H9 (cell line): ENCODE results near the gene OR52I2. TPM values are rescaled to one million over a fixed set of nuclear protein-coding genes. Genes with fewer than 3 reads are reported as not detected.

Source experiments
- DNase-seq: peaks from one replicate; pipeline ENCODE4 v3.0.0-alpha.2; 2017
- H2AFZ ChIP-seq: one replicate; pipeline ENCODE4 v1.6.1; 2013; ENCODE audit warnings: mild to moderate bottlenecking, low read length, control low read depth, moderate library complexity
- H2AK5ac ChIP-seq: 2 replicates; pipeline ENCODE4 v1.6.1; 2013; ENCODE audit warnings: low read length, control low read depth, mixed read lengths; ENCODE audit not compliant: insufficient read length
- H2BK120ac ChIP-seq: one replicate; pipeline ENCODE4 v1.6.1; 2013; ENCODE audit warnings: low read depth, mild to moderate bottlenecking, low read length, control low read depth, inconsistent platforms; ENCODE audit not compliant: poor library complexity, severe bottlenecking
- H2BK12ac ChIP-seq: 2 replicates; pipeline ENCODE4 v1.6.1; 2013; ENCODE audit warnings: low read length, control low read depth, mixed read lengths, low read depth; ENCODE audit not compliant: insufficient read length
- H2BK15ac ChIP-seq: 2 replicates; pipeline ENCODE4 v1.6.1; 2013; ENCODE audit warnings: low read depth, low read length, control low read depth
- H2BK20ac ChIP-seq: one replicate; pipeline ENCODE4 v1.6.1; 2013; ENCODE audit warnings: low read depth, mild to moderate bottlenecking, low read length, control low read depth, inconsistent platforms; ENCODE audit not compliant: poor library complexity, severe bottlenecking
- H2BK5ac ChIP-seq: 2 replicates; pipeline ENCODE4 v1.6.1; 2013; ENCODE audit warnings: low read length, control low read depth, mixed read lengths; ENCODE audit not compliant: insufficient read length
- H3K14ac ChIP-seq: 2 replicates; pipeline ENCODE4 v1.6.1; 2013; ENCODE audit warnings: low read length, control low read depth; ENCODE audit not compliant: insufficient read depth
- H3K18ac ChIP-seq: 2 replicates; pipeline ENCODE4 v1.6.1; 2013; ENCODE audit warnings: low read depth, mild to moderate bottlenecking, mixed read lengths, low read length, control low read depth; ENCODE audit not compliant: insufficient read length
- H3K23ac ChIP-seq: 2 replicates; pipeline ENCODE4 v1.6.1; 2013; ENCODE audit warnings: low read length, control low read depth, mixed read lengths, low read depth; ENCODE audit not compliant: insufficient read length
- H3K23me2 ChIP-seq: 2 replicates; pipeline ENCODE4 v1.6.1; 2013; ENCODE audit warnings: low read depth, mild to moderate bottlenecking, mixed read lengths, low read length, control low read depth; ENCODE audit not compliant: insufficient read length, poor library complexity, severe bottlenecking
- H3K27ac ChIP-seq: 2 replicates; pipeline ENCODE4 v1.5.1; 2013; ENCODE audit warnings: low read length, control low read depth, mixed read lengths, low read depth; ENCODE audit not compliant: insufficient read length
- H3K27me3 ChIP-seq: 2 replicates; pipeline ENCODE4 v1.6.1; 2013; ENCODE audit warnings: low read length, control low read depth, inconsistent platforms; ENCODE audit not compliant: insufficient read depth
- H3K4ac ChIP-seq: 2 replicates; pipeline ENCODE4 v1.6.1; 2013; ENCODE audit warnings: low read depth, mild to moderate bottlenecking, control low read depth, inconsistent platforms, low read length, moderate library complexity
- H3K4me1 ChIP-seq: 2 replicates; pipeline ENCODE4 v1.6.1; 2013; ENCODE audit warnings: low read length, control low read depth, inconsistent platforms; ENCODE audit not compliant: insufficient read depth
- H3K4me2 ChIP-seq: 2 replicates; pipeline ENCODE4 v1.6.1; 2013; ENCODE audit warnings: low read length, control low read depth, mixed read lengths; ENCODE audit not compliant: insufficient read length, insufficient read depth
- H3K56ac ChIP-seq: 2 replicates; pipeline ENCODE4 v1.6.1; 2013; ENCODE audit warnings: low read depth, mild to moderate bottlenecking, mixed read lengths, low read length, control low read depth; ENCODE audit not compliant: insufficient read length
- H3K79me1 ChIP-seq: 2 replicates; pipeline ENCODE4 v1.6.1; 2013; ENCODE audit warnings: low read depth, mild to moderate bottlenecking, moderate library complexity, low read length, control low read depth, inconsistent platforms; ENCODE audit not compliant: insufficient read depth, poor library complexity, severe bottlenecking
- H3K79me2 ChIP-seq: 2 replicates; pipeline ENCODE4 v1.6.1; 2013; ENCODE audit warnings: low read length, control low read depth, inconsistent platforms; ENCODE audit not compliant: insufficient read depth
- H3K9ac ChIP-seq: 2 replicates; pipeline ENCODE4 v1.6.1; 2013; ENCODE audit warnings: low read length, control low read depth, mixed read lengths; ENCODE audit not compliant: insufficient read length; ENCODE audit errors: extremely low read depth
- H3K9me3 ChIP-seq: one replicate; pipeline ENCODE4 v1.6.1; 2013; ENCODE audit warnings: low read depth, low read length, inconsistent platforms; ENCODE audit not compliant: control insufficient read depth
- H3T11ph ChIP-seq: one replicate; pipeline ENCODE4 v1.6.1; 2013; ENCODE audit warnings: mild to moderate bottlenecking, low read length, control low read depth, inconsistent platforms
- H4K20me1 ChIP-seq: one replicate; pipeline ENCODE4 v1.6.1; 2013; ENCODE audit not compliant: control insufficient read depth, insufficient read length, insufficient read depth
- H4K5ac ChIP-seq: 2 replicates; pipeline ENCODE4 v1.6.1; 2013; ENCODE audit warnings: low read depth, mild to moderate bottlenecking, mixed read lengths, low read length, control low read depth; ENCODE audit not compliant: insufficient read length
- H4K8ac ChIP-seq: replicated peaks from 2 replicates; pipeline ENCODE4 v1.6.1; 2013; ENCODE audit warnings: low read length, control low read depth, mixed read lengths, low read depth; ENCODE audit not compliant: insufficient read length
- H4K91ac ChIP-seq: 2 replicates; pipeline ENCODE4 v1.6.1; 2013; ENCODE audit warnings: low read depth, mild to moderate bottlenecking, moderate library complexity, mixed read lengths, low read length, control low read depth; ENCODE audit not compliant: insufficient read length
- H3K27ac Mint-ChIP-seq, 3 experiments: 2 replicates in 2 of 3; 3 replicates in 1 of 3; pipeline ENCODE4 v1.8.0; 2020 to 2021; ENCODE audit warnings: mixed read lengths in 3 of 3, mild to moderate bottlenecking in 1 of 3, moderate library complexity in 1 of 3
- H3K27me3 Mint-ChIP-seq: 2 replicates; pipeline ENCODE4 v1.8.0; 2021; ENCODE audit warnings: low read depth, mild to moderate bottlenecking, moderate library complexity, mixed read lengths
- H3K36me3 Mint-ChIP-seq, 3 experiments: 2 replicates in 2 of 3; 3 replicates in 1 of 3; pipeline ENCODE4 v1.8.0; 2020 to 2021; ENCODE audit warnings: low read depth in 3 of 3, mixed read lengths in 3 of 3; ENCODE audit not compliant: insufficient read depth in 1 of 3
- H3K4me1 Mint-ChIP-seq, 2 experiments: 2 replicates each; pipeline ENCODE4 v1.8.0; 2020; ENCODE audit warnings: mixed read lengths in 2 of 2
- H3K4me3 Mint-ChIP-seq, 2 experiments: 2 replicates in 1 of 2; 3 replicates in 1 of 2; pipeline ENCODE4 v1.8.0; 2020 to 2021; ENCODE audit warnings: mild to moderate bottlenecking in 2 of 2, mixed read lengths in 2 of 2, moderate library complexity in 1 of 2
- H3K9me3 Mint-ChIP-seq, 2 experiments: 2 replicates in 1 of 2; 3 replicates in 1 of 2; pipeline ENCODE4 v1.8.0; 2020; ENCODE audit warnings: mild to moderate bottlenecking in 2 of 2, mixed read lengths in 2 of 2, moderate library complexity in 1 of 2
- WGBS: extraction: QIAGEN DNeasy Blood & Tissue Kit; methylation state at CpG from one replicate; pipeline ENCODE4 v1.1.7; 2013; ENCODE audit warnings: missing lambda C conversion rate, low lambda C conversion rate, mixed read lengths; ENCODE audit not compliant: insufficient read length; ENCODE audit errors: extremely low coverage; 5-methylcytosine and 5-hydroxymethylcytosine counted together
- total RNA-seq: library from RNA; stranded (reverse); gene quantifications from 2 replicates; pipeline ENCODE4 v1.2.1, GENCODE V29; 2021
- TF ChIP-seq, protein P1 (sequence below): fragments of 200-600 bp; sonication (generic); conservative IDR thresholded peaks from 3 replicates; pipeline ENCODE4 v1.8.0; 2021; ENCODE audit warnings: antibody characterized with exemption, mild to moderate bottlenecking

OR52I2 gene
- total RNA-seq, 1 experiment from 2014 or later = not detected

DNA sequence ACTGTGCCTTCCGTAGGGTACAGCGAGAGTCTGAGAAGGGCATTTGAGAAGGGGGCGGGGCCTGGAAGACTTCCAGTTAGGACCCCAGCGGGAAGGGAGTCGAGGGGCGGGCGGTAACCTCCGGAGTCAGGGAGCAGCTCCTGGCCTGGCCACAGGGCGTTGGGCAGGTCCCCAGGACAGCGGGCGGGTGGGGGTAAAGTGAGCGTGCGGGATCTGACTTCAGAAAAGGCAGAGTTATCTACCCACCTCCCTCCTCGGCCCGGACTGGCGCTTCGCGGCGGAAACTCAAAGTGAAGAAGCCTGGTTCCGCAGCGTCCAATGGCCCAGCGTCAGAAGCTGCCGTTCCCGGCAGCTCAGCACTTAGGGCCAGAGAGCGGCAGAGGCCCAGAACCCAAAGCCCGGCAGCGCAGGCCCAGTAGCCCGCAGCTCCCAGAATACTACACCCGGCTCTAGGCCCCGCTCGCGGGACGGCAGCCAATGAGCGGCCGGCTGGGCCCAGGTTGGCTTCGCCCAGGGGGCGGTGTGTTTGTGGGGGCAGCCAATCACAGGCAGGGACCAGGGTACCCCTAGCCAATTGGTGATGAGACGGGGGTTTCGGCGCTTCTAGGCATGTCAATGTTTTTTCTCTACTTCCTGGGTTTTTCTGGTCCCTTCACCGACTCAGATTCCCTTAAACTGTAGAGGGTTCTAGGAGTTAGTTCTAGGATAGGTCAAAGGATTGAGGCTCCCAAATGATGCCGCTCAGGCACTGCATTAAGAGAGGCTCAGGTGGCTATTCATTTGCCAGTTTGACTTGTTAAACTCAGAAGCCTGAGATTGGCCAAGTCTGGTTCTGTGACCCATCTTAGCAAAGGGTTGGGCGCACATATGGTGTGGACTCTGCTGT lies 26.5 kb downstream of the OR52I2 start, which contains the start of gene TRIM68:
Gene TRIM68 (minus strand): TSS at position 451 of the 886 bp plus-strand sequence. CDS start 2,727 bp downstream, outside the sequence.
- Histone ChIP-seq H2BK12ac (no peak within 1 kb of the TSS), H3K9ac (peak within 1 kb of the TSS; percentile 74), H3K27ac (no peak within 1 kb of the TSS), H2AFZ (peak within 1 kb of the TSS; percentile 99), H3T11ph (no peak within 1 kb of the TSS), H2BK5ac (no peak within 1 kb of the TSS), H3K23ac (no peak within 1 kb of the TSS), H4K8ac (no peak within 1 kb of the TSS), H2AK5ac (no peak within 1 kb of the TSS), H3K9me3 (no peaks in the 10 kb centered on the region), H3K18ac (peak within 1 kb of the TSS; percentile 90), H4K20me1 (no peaks in the 10 kb centered on the region), H3K79me2 (no peaks in the 10 kb centered on the region), H3K4me2 (peak within 1 kb of the TSS; percentile 62), H3K4ac (no peak within 1 kb of the TSS), H3K79me1 (no peaks in the 10 kb centered on the region), H2BK120ac (no peak within 1 kb of the TSS), H4K91ac (no peak within 1 kb of the TSS), H2BK15ac (no peak within 1 kb of the TSS), H4K5ac (no peak within 1 kb of the TSS), H3K23me2 (no peaks in the 10 kb centered on the region), H3K56ac (no peak within 1 kb of the TSS), H3K14ac (peak within 1 kb of the TSS; percentile 89; the same call in 1 of the 2 replicates), H2BK20ac (no peak within 1 kb of the TSS), H3K27me3 (no peaks in the 10 kb centered on the region), H3K4me1 (no peaks in the 10 kb centered on the region)
- DNase-seq = peak; percentile 97
- no peaks in the 10 kb centered on the region for H3K9me3 Mint-ChIP-seq
- peaks cover 7 to 9% of the 10 kb centered on the region in 2 experiments for H3K4me1 Mint-ChIP-seq
- peaks cover 0 to 4% (median 0%) of the 10 kb centered on the region in 3 experiments; a peak in 2 of 7 replicates for H3K36me3 Mint-ChIP-seq
- TF ChIP-seq, protein P1, sequence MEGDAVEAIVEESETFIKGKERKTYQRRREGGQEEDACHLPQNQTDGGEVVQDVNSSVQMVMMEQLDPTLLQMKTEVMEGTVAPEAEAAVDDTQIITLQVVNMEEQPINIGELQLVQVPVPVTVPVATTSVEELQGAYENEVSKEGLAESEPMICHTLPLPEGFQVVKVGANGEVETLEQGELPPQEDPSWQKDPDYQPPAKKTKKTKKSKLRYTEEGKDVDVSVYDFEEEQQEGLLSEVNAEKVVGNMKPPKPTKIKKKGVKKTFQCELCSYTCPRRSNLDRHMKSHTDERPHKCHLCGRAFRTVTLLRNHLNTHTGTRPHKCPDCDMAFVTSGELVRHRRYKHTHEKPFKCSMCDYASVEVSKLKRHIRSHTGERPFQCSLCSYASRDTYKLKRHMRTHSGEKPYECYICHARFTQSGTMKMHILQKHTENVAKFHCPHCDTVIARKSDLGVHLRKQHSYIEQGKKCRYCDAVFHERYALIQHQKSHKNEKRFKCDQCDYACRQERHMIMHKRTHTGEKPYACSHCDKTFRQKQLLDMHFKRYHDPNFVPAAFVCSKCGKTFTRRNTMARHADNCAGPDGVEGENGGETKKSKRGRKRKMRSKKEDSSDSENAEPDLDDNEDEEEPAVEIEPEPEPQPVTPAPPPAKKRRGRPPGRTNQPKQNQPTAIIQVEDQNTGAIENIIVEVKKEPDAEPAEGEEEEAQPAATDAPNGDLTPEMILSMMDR = no peak; the same call in 2 of the 3 replicates
- H3K4me3 Mint-ChIP-seq = peak within 1 kb of the TSS; percentile 82 to 88
- H3K27ac Mint-ChIP-seq = peak within 1 kb of the TSS in 1 of 3 experiments; percentile 87; a peak in 5 of 7 replicates
- H3K27me3 Mint-ChIP-seq = peaks cover 19% of the 10 kb centered on the region
- no CpG with 5 or more reads among the region's 43 CpGs for WGBS
